A673 (cell line): ENCODE data around the gene TEX13A. TPM values are rescaled to one million over a fixed set of nuclear protein-coding genes. Genes with fewer than 3 reads are reported as not detected.

Source experiments
- BruUV-seq: library from RNA; stranded (reverse); fragments of 400-500 nt; replicated peaks from 2 replicates; lab custom pipeline; 2021; lab: Mats Ljungman, UMichigan
- CTCF ChIA-PET: fragments of 300-600 bp; sonication (Branson Sonifier 250); formaldehyde crosslinking; loops from one replicate; lab custom pipeline; 2022; ENCODE audit warnings: antibody characterized with exemption; lab: Charles Lee
- POLR2A ChIA-PET: fragments of 300-600 bp; sonication (Branson Sonifier 250); formaldehyde crosslinking; loops from one replicate; lab custom pipeline; 2022; ENCODE audit warnings: antibody characterized with exemption; ENCODE audit not compliant: low non-redundant PET; lab: Charles Lee
- DNase-seq: peaks from one replicate; pipeline ENCODE4 v3.0.0-alpha.2; 2015; ENCODE audit warnings: low spot score
- H3K27ac ChIP-seq: fragments of 200-600 bp; sonication (generic); 2 replicates; pipeline ENCODE4 v1.5.1; 2016; ENCODE audit warnings: mixed run types, low read depth, mild to moderate bottlenecking, mixed read lengths, antibody characterized with exemption, low read length; ENCODE audit not compliant: poor library complexity, severe bottlenecking
- H3K27me3 ChIP-seq: fragments of 200-600 bp; sonication (generic); replicated peaks from 2 replicates; pipeline ENCODE4 v1.6.1; 2017; ENCODE audit warnings: mixed run types, low read depth, mild to moderate bottlenecking, mixed read lengths, antibody characterized with exemption, low read length; ENCODE audit not compliant: insufficient read depth, poor library complexity
- H3K36me3 ChIP-seq: fragments of 200-600 bp; sonication (generic); 2 replicates; pipeline ENCODE4 v1.6.1; 2016; ENCODE audit warnings: mixed run types, mild to moderate bottlenecking, mixed read lengths, antibody characterized with exemption, low read length; ENCODE audit not compliant: insufficient read depth, poor library complexity, severe bottlenecking
- H3K4me1 ChIP-seq: fragments of 200-600 bp; sonication (generic); 2 replicates; pipeline ENCODE4 v1.6.1; 2017; ENCODE audit warnings: mixed run types, mild to moderate bottlenecking, mixed read lengths, antibody characterized with exemption, low read length; ENCODE audit not compliant: insufficient read depth, poor library complexity, severe bottlenecking
- H3K4me3 ChIP-seq: fragments of 200-600 bp; sonication (generic); 2 replicates; pipeline ENCODE4 v1.5.1; 2016; ENCODE audit warnings: low read depth, mixed run types, mild to moderate bottlenecking, mixed read lengths, low read length; ENCODE audit not compliant: poor library complexity, severe bottlenecking
- H3K9me3 ChIP-seq: fragments of 200-600 bp; sonication (generic); 2 replicates; pipeline ENCODE4 v1.6.1; 2016; ENCODE audit warnings: mixed run types, low read depth, mild to moderate bottlenecking, mixed read lengths, antibody characterized with exemption, low read length; ENCODE audit not compliant: poor library complexity, severe bottlenecking
- CTCF ChIP-seq: fragments of 300-800, 200-600 bp; sonication (generic); conservative IDR thresholded peaks from 2 replicates; pipeline ENCODE4 v1.5.1; 2017; ENCODE audit warnings: low read depth, mild to moderate bottlenecking, antibody characterized with exemption, low read length, moderate library complexity, mixed read lengths
- EZH2 ChIP-seq: fragments of 200-600 bp; sonication (generic); IDR thresholded peaks from 2 replicates; pipeline ENCODE4 v1.6.1; 2017; ENCODE audit warnings: borderline replicate concordance, low read depth, mild to moderate bottlenecking, mixed read lengths, antibody characterized with exemption, low read length; ENCODE audit not compliant: poor library complexity, severe bottlenecking
- intact Hi-C: fragments of 100-400 bp; cut with micrococcal nuclease; formaldehyde crosslinking; loops from one replicate; pipeline ENCODE4 v1.10.0; 2022; ENCODE audit not compliant: unreplicated experiment
- total RNA-seq: library from RNA; stranded (reverse); gene quantifications from 2 replicates; pipeline ENCODE4 v1.2.3, GENCODE V29; 2021

TEX13A gene
- total RNA-seq, 1 experiment from 2014 or later: not detected

- Histone ChIP-seq H3K36me3 (no peaks in the 10 kb centered on the region), H3K9me3 (no peaks in the 10 kb centered on the region), H3K27ac (no peak overlapping the region), H3K4me3 (no peak overlapping the region), H3K27me3 (no peaks in the 10 kb centered on the region), H3K4me1 (no peaks in the 10 kb centered on the region)
- CTCF ChIA-PET: no interaction called here
- POLR2A ChIA-PET: no interaction called here
- no peak for TF ChIP-seq CTCF
- TF ChIP-seq EZH2: no peak
- intact Hi-C loops: no loop called here
- DNase-seq: no peak
- no TSS peak for BruUV-seq
Observed at GRCh38 chrX:105173071-105173470, 47.4 kb downstream of the TEX13A start.
